ENCODE results near the gene CCDC60.

DNA sequence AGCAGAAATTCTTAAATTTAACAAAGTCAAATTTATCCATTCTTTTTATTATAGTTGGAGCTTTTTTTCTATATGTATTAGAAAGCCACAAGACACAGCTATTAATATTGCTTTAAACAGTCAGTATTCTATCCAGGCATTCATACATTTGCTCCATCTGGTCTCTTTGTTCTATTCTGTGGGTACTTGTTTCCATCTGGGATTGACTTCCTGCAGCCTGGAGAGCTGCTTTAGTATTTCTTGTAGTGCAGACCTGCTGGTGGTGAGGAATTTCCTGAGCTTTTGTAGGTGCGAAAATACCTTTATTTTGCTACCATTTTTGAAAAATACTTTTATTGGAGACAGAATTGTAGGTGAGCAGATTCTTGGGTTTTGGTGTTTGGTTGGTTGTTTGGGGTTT is 29.0 kb downstream of the CCDC60 start:
- TF ChIP-seq SP1 (IDR thresholded peaks at IDR 0.05) (no peak), FOXK2 (IDR thresholded peaks at IDR 0.05) (no peak), ELF4 (IDR thresholded peaks at IDR 0.05) (no peak), FOXM1 (IDR thresholded peaks at IDR 0.05; ENCODE audit: borderline replicate concordance) (no peak), ARNT (IDR thresholded peaks at IDR 0.05) (no peak), TARDBP (IDR thresholded peaks at IDR 0.05) (no peak)
